HuH-7 (cell line): ENCODE results near the gene PDGFD.

Source experiments
- DNase-seq: peaks from one replicate; pipeline ENCODE4 v3.0.0; 2011; ENCODE audit warnings: low spot score

Gene PDGFD

GRCh38 chr11:104145062-104145461, 18.9 kb downstream of the PDGFD start:
- DNase-seq = no peak

GRCh38 chr11:104142698-104143097, 21.2 kb downstream of the PDGFD start:
- no peak for DNase-seq

- DNase-seq = no peak
Measured at GRCh38 chr11:104136861-104137260, 27.1 kb downstream of the PDGFD start.

GRCh38 chr11:104134745-104135144, 29.2 kb downstream of the PDGFD start:
- DNase-seq = no peak

GRCh38 chr11:104130161-104130560, 33.8 kb downstream of the PDGFD start:
- DNase-seq = no peak

- no peak for DNase-seq
Measured at GRCh38 chr11:104129145-104129544, 34.8 kb downstream of the PDGFD start.

GRCh38 chr11:104127828-104128227, 36.1 kb downstream of the PDGFD start:
- no peak for DNase-seq

GRCh38 chr11:104126464-104126863, 37.5 kb downstream of the PDGFD start:
- DNase-seq = no peak

GRCh38 chr11:104124979-104125378, 39.0 kb downstream of the PDGFD start:
- DNase-seq = no peak

GRCh38 chr11:104122836-104123235, 41.1 kb downstream of the PDGFD start:
- DNase-seq = no peak

- no peak for DNase-seq
Measured at GRCh38 chr11:104122011-104122635, 41.8 kb downstream of the PDGFD start.

- DNase-seq = no peak
Measured at GRCh38 chr11:104120493-104121137, 43.3 kb downstream of the PDGFD start.

GRCh38 chr11:104118105-104118744, 45.7 kb downstream of the PDGFD start:
- DNase-seq = no peak

- DNase-seq = no peak
Measured at GRCh38 chr11:104113541-104113940, 50.4 kb downstream of the PDGFD start.

- DNase-seq = no peak
Measured at GRCh38 chr11:104106136-104106754, 57.7 kb downstream of the PDGFD start.

GRCh38 chr11:104105155-104105554, 58.8 kb downstream of the PDGFD start:
- no peak for DNase-seq

GRCh38 chr11:104104664-104105063, 59.3 kb downstream of the PDGFD start:
- DNase-seq = no peak

GRCh38 chr11:104104201-104104600, 59.7 kb downstream of the PDGFD start:
- DNase-seq = no peak

- no peak for DNase-seq
Measured at GRCh38 chr11:104098555-104098954, 65.4 kb downstream of the PDGFD start.

GRCh38 chr11:104098132-104098531, 65.8 kb downstream of the PDGFD start:
- no peak for DNase-seq

- no peak for DNase-seq
Measured at GRCh38 chr11:104096900-104097299, 67.0 kb downstream of the PDGFD start.

GRCh38 chr11:104095791-104096190, 68.2 kb downstream of the PDGFD start:
- no peak for DNase-seq

- no peak for DNase-seq
Measured at GRCh38 chr11:104094576-104094975, 69.4 kb downstream of the PDGFD start.
